Measurements from ENCODE around the gene TRIM38. TPM values are rescaled to one million over a fixed set of nuclear protein-coding genes. Genes with fewer than 3 reads are reported as not detected.

TRIM38 gene
- total and polyA plus RNA-seq, 2 of the 13 experiments (the other 11 are each of a cell fraction or from before 2014, with no cell fraction given), result 2.5 to 3.1 TPM

DNA sequence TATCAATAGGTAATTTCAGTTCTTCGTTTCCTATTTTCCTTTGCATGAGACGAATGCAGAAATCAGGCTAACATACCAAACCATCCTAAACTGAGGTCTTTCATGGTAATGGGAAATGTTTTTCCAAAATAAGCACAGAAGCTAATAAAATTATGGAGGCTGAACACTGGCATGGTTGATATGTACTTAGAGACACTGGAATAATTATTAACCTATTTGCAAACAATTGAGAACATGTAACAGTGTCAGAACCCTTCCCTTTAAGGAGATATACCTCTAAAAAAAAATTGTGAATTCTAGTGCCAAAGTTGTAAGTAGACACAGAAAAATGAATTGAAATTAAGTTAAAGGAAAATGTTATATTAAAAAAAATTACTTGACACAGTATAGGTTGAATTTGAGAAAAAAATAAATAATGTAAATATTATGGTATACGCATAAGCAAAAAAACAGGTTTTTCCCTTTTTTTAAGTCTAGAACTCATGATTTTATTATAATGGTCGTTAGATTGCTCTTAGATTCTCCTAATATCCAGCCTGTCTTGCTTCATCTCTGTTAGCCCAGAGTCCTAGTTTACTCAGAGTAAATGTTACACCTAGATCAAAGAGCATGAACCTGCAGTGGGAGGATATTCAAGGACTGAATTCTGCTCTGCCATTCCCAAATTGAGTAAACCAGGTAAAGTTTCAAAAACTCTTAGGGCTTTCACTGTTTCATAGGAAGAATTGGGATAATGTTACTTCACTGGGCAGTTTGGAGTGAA is 33.9 kb upstream of the TRIM38 start (continued):
- TF ChIP-seq MED13 (CRISPR knock-in tag; IDR thresholded peaks at IDR 0.05) (peak; percentile 61; the same call in 1 of the 2 replicates), NFYC (CRISPR knock-in tag; IDR thresholded peaks at IDR 0.05) (no peak), ZNF362 (CRISPR knock-in tag; IDR thresholded peaks at IDR 0.05; ENCODE audit: borderline replicate concordance) (peak; percentile 58; the same call in 1 of the 2 replicates), TEAD3 (CRISPR knock-in tag; optimal IDR thresholded peaks at IDR 0.05; ENCODE audit: borderline replicate concordance) (peak; percentile 78), HOMEZ (CRISPR knock-in tag; IDR thresholded peaks at IDR 0.05; ENCODE audit: low read depth) (peak; percentile 86; the same call in 1 of the 2 replicates), MXD4 (CRISPR knock-in tag; IDR thresholded peaks at IDR 0.05) (no peak), ZNF850 (CRISPR knock-in tag; conservative IDR thresholded peaks at IDR 0.05) (no peak), KAT7 (CRISPR knock-in tag; IDR thresholded peaks at IDR 0.05; ENCODE audit: borderline replicate concordance) (0 out of 2 replicates have a peak, but pooled peaks have one; percentile 34), GPN1 (CRISPR knock-in tag; IDR thresholded peaks at IDR 0.05; ENCODE audit: borderline replicate concordance) (no peak), CENPT (CRISPR knock-in tag; IDR thresholded peaks at IDR 0.05; ENCODE audit: low read depth) (no peak), ZSCAN20 (CRISPR knock-in tag; IDR thresholded peaks at IDR 0.05; ENCODE audit: borderline replicate concordance) (0 out of 2 replicates have a peak, but pooled peaks have one; percentile 64), SNAPC2 (CRISPR knock-in tag; IDR thresholded peaks at IDR 0.05) (peak; percentile 16; the same call in 1 of the 2 replicates), BCL6 (CRISPR knock-in tag; IDR thresholded peaks at IDR 0.05) (peak; percentile 92), FOXA1 (IDR thresholded peaks at IDR 0.05) (peak; percentile 80), FOXA1 (CRISPR knock-in tag; IDR thresholded peaks at IDR 0.05) (peak; percentile 98), TIGD3 (CRISPR knock-in tag; IDR thresholded peaks at IDR 0.05; ENCODE audit: borderline replicate concordance) (no peak), TFDP2 (CRISPR knock-in tag; IDR thresholded peaks at IDR 0.05) (peak; percentile 62), MEF2D (CRISPR knock-in tag; IDR thresholded peaks at IDR 0.05) (no peak), ZFP36 (IDR thresholded peaks at IDR 0.05; ENCODE audit: borderline replicate concordance, low read depth, low read length, partially characterized antibody) (no peak)
- TF ChIP-seq, protein P1, sequence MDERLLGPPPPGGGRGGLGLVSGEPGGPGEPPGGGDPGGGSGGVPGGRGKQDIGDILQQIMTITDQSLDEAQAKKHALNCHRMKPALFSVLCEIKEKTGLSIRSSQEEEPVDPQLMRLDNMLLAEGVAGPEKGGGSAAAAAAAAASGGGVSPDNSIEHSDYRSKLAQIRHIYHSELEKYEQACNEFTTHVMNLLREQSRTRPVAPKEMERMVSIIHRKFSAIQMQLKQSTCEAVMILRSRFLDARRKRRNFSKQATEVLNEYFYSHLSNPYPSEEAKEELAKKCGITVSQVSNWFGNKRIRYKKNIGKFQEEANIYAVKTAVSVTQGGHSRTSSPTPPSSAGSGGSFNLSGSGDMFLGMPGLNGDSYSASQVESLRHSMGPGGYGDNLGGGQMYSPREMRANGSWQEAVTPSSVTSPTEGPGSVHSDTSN (CRISPR knock-in tag; IDR thresholded peaks at IDR 0.05), result no peak
- TF ChIP-seq, protein P2, sequence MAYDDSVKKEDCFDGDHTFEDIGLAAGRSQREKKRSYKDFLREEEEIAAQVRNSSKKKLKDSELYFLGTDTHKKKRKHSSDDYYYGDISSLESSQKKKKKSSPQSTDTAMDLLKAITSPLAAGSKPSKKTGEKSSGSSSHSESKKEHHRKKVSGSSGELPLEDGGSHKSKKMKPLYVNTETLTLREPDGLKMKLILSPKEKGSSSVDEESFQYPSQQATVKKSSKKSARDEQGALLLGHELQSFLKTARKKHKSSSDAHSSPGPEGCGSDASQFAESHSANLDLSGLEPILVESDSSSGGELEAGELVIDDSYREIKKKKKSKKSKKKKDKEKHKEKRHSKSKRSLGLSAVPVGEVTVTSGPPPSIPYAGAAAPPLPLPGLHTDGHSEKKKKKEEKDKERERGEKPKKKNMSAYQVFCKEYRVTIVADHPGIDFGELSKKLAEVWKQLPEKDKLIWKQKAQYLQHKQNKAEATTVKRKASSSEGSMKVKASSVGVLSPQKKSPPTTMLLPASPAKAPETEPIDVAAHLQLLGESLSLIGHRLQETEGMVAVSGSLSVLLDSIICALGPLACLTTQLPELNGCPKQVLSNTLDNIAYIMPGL (CRISPR knock-in tag; IDR thresholded peaks at IDR 0.05; ENCODE audit: borderline replicate concordance in 1 of 2, low read depth in 1 of 2), result peak in 1 of 2 experiments; percentile 49; a peak in 3 of 4 replicates
